Activated CD4-positive, alpha-beta T cell treated with anti-CD3 and anti-CD28 coated beads, Interleukin-2, amount 50 U/mL, for 24 hours (primary cell): Measurements from ENCODE around the gene SLC27A6.
"Not testable (repeated sequence)": the region's sequence is repeated elsewhere in the genome, so short reads cannot be mapped to it uniquely, and the experiment has no call there.

ENCODE experiments used
- DNase-seq, 2 donors: peaks; one replicate each; pipeline ENCODE4 v3.0.0-alpha.2; 2020; ENCODE audit warnings: low read depth in 1 of 2, low spot score in 1 of 2

SLC27A6 gene

GRCh38 chr5:129001841-129002526 lies 36.7 kb downstream of the SLC27A6 start:
- DNase-seq, result no peak

- no peak for DNase-seq
Measured at GRCh38 chr5:129002527-129002842, 37.2 kb downstream of the SLC27A6 start.

GRCh38 chr5:129003232-129003631 lies 37.9 kb downstream of the SLC27A6 start:
- DNase-seq, result no peak

- no peak for DNase-seq
Measured at GRCh38 chr5:129014185-129014584, 48.9 kb downstream of the SLC27A6 start.

GRCh38 chr5:129018837-129019236 lies 53.5 kb downstream of the SLC27A6 start:
- DNase-seq, result no peak

GRCh38 chr5:129019401-129019908 lies 54.2 kb downstream of the SLC27A6 start:
- DNase-seq, result no peak

GRCh38 chr5:129020683-129021082 lies 55.4 kb downstream of the SLC27A6 start:
- DNase-seq, result no peak

- DNase-seq, result no peak
Measured at GRCh38 chr5:129021744-129022143, 56.5 kb downstream of the SLC27A6 start.

- no peak for DNase-seq
Measured at GRCh38 chr5:129022599-129022998, 57.3 kb downstream of the SLC27A6 start.

GRCh38 chr5:129027260-129027659 lies 62.0 kb downstream of the SLC27A6 start:
- DNase-seq, result no peak

GRCh38 chr5:129031886-129032683 lies 66.8 kb downstream of the SLC27A6 start:
- no peak for DNase-seq

- DNase-seq, result not testable (repeated sequence)
Measured at GRCh38 chr5:129036257-129036656, 71.0 kb downstream of the SLC27A6 start.

GRCh38 chr5:129041196-129041881 lies 76.1 kb downstream of the SLC27A6 start:
- no peak for DNase-seq

- DNase-seq, result no peak
Measured at GRCh38 chr5:129042306-129042705, 77.0 kb downstream of the SLC27A6 start.

GRCh38 chr5:129043894-129044293 lies 78.6 kb downstream of the SLC27A6 start:
- no peak for DNase-seq

GRCh38 chr5:129046151-129046550 lies 80.9 kb downstream of the SLC27A6 start:
- no peak for DNase-seq

- DNase-seq, result no peak
Measured at GRCh38 chr5:129048509-129048908, 83.2 kb downstream of the SLC27A6 start.

- DNase-seq, result no peak
Measured at GRCh38 chr5:129049126-129049799, 84.0 kb downstream of the SLC27A6 start.

- no peak for DNase-seq
Measured at GRCh38 chr5:129051283-129051682, 86.0 kb downstream of the SLC27A6 start.

- DNase-seq, result no peak
Measured at GRCh38 chr5:129053438-129053837, 88.2 kb downstream of the SLC27A6 start.

- no peak for DNase-seq
Measured at GRCh38 chr5:129057329-129057728, 92.0 kb downstream of the SLC27A6 start.
